OCI-LY7 (cell line): ENCODE data around the gene REPIN1.

Source experiments
- CTCF ChIP-seq: fragments of 200-600 bp; sonication (generic); conservative IDR thresholded peaks from 2 replicates; pipeline ENCODE4 v1.5.1; 2014; ENCODE audit warnings: mild to moderate bottlenecking, antibody characterized with exemption, low read length, moderate library complexity, mixed read lengths
- EZH2phosphoT487 ChIP-seq: fragments of 200-600 bp; sonication (generic); IDR thresholded peaks from 2 replicates; pipeline ENCODE4 v1.6.1; 2018; ENCODE audit warnings: low read depth, borderline replicate concordance, mild to moderate bottlenecking, mixed run types, antibody characterized with exemption, low read length, moderate library complexity, mixed read lengths

GRCh38 chr7:150374026-150374425 is 5.4 kb downstream of the REPIN1 start:
- TF ChIP-seq CTCF = no peak
- no peak for TF ChIP-seq EZH2phosphoT487
